NCI-H345 treated with DMSO at 0.1 percent for 48 hours (cell line): Measurements from ENCODE around the gene HIVEP2.

ENCODE experiments used
- DNase-seq: peaks from one replicate; lab custom pipeline; 2025; ENCODE audit not compliant: unreplicated experiment; lab: John Stamatoyannopoulos, UW

HIVEP2 gene

DNA sequence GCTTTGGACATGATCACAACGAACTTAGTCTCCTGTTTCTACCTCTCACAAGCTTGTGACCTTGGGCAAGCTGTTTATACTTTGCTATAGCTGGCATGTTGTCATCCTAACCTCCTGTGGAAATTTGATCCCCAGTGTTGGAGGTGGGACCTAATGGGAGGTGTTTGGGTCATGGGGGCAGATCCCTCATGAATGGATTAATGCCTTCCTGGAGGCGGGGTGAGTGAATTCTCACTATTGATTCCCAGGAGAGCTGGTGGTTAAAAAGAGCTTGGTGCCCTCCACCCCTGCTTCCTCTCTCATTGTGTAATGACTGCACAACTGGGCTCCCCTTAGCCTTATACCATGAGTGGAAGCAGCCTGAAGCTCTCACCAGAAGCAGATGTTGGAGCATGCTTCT, 228.9 kb downstream of the HIVEP2 start:
- no peak for DNase-seq

DNA sequence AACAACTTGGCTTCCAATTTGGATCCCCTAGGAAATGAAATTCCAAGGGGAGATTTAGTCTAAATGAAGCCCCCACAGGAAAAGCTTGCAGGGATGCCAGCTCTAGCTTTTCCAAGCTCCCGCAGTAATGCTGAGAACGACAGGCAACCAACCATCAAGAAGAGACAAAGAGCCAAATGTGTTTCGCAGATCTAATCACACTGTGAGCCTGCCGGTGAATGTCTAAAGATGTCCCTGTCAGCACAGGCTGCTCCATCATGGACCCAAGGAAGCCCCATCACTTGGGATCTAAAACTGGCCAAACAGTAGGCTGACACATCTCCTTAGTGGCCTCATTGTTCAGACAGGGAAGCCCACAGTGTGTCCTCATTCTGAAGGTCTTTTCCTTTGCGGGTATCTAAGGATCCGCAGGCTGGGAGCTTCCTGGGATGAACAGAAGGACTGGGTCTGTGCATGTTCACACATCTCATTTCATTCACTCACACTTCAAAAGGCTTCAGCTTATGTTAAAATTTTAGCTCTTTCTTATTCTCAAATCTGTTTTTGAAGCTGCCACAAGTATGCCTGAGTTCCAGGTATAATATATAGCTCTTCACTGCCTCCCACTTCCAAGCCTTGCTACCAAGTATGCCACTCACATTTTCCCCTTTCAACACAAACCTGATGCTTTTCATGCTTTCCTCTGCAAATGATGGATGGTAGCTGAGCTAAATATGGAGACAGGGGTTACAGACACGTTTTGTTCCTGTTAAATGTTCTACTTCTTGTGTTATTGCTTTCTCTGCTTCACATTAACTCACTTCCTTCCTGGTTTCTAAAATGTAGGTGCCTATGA, 229.8 kb downstream of the HIVEP2 start:
- DNase-seq = no peak

DNA sequence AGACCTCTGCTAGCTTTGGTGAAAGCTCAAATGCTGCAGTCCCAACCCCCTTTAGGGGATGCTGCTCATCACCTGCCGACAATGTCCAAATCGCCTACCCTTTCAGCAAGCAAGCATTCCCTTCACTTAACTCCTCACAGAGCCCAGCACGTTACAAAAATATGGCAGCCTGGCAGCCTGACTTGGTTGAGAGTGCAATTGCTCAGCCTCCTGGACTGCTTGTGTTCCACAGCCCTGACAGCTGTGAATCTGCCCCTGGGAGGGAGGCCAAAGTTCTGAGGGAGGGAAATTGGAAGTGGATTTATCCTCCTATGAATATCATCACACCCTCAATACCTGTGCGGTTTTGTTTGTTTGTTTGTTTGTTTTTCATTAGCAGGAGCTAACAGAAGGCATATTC, 231.0 kb downstream of the HIVEP2 start:
- DNase-seq = no peak

DNA sequence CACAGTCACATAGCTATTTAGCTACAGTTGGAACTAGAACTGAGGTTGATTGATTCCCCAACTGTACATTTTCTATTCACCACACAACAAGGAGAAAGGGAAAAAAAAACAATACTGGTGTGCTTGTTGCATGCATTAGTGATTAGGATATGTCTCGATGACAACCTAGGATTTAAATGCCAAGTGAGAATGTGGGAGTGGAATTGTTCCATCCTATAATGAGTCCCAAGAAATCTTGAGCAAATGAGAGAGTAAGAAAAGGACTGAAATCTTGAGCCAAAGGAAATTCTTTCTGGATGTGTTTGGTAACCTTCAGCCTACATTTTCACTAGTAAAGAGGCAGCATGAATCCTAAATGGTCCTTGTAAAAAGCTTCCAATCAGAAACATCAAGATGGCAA, 232.7 kb downstream of the HIVEP2 start:
- no peak for DNase-seq

DNA sequence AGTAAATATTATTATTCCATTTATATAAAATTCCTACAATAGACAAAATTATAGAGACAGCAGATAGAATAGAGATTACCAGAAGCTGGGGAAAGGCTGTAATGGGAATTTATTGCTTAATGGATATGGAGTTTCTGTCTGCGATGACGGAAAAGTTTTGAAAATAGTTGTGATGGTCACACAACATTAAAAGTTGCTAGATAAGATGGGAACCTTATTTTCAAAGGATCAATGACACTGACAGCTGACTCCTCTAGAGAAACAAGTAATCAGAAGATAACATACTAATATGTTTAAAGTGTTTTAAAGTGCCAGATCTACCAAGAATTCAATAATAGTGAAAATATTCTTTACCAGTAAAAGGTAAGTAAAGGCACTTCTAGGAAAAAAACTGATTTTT, 236.3 kb downstream of the HIVEP2 start:
- DNase-seq = no peak

DNA sequence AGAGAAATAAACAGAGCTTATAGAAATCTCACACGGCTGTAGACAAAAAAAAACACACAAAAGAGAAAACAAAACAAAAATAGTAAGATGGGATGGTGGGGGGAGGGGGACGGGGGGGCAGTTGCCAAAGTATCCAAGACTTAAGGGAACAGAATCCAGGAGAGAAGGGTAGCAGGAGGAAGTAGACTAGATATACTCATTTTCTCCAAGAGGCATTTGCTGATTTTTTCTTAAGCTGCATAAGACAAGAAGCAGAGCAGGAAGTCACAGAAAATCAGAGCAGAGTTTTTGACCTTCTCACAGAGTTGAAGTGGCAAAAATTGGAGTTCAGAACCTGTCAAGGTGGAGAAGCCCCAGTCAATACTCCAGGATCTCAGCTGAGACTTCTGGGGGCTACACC, 237.7 kb downstream of the HIVEP2 start:
- DNase-seq = no peak

DNA sequence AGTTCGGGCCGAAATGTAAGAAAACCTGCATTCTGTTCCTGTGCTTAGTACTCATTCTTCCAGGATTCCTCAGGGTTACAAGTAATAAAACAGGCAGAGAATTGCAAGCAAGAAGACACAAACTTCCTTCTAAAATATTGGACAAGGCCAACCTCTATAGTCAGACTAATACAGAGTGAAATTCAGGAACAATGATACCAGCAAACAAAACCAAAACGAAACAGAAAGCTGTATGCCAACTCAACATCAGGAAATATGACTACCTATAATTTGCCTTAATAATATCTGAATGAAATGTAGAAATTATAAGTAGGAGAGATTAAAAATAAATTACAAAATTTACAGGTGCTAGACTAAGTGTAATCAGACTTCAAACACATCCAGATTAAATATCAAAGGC, 238.8 kb downstream of the HIVEP2 start:
- no peak for DNase-seq

DNA sequence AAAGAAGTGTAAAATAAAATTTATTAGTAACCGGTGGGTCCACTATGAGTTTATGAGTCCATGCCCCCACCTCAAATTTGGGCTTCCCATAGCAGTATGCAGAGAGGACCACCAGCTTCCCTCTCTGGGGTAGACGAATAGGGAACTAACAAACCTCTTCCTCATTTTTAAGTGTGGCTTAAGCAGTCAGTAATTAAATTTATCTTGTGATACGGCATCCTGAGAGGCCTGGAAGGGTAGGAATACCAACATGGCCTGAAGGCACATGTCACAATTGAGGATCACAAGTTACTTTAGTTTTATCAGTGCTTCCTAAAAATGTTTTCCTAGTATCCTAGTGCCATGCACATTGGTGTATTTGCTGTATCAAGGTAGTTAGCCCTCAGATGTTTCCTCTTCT, 239.9 kb downstream of the HIVEP2 start:
- DNase-seq = no peak

DNA sequence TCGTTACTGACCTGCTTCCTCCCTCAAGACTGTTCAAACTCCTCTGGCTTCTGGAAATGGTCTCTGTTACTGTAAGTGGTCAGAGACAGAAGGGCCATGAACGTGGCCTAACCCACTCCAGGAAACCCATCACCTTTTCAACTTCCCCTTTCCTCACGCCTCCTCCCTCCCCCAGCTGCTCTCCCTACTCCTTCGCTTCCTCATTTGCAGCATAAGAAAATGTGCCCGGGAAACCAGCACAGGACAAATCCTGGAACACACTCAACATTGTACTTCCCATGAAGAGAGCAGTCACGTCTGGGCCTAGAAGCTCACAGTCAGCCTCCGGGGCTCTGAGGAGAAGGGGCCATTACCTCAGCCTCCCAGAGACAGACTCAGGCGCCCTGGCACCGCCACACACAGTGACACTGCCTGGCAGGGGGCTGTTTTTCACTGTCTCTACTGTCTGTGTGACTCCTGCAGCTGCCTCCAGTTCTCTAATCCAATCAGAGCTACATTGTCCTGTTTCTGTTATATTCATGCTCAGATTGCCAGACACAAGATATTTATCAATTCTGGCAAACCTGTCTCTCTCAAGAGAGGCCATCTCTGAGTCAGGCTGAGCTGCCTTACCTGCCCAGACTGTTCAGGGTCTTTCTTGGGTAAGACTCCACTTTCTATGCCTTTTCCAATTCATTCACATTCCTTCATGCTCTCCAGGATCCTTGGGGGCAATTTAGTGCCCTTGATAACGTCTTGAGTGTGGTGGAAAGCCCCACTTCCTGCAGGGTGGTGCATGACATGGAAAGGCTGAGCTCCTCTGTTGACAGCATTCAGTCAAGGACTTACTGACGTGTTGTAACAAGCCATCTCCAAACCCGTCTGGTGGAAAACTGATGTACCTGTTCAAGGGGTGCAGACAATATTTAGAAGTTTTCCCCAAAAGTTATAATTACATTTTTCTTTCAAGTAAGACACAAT, 242.2 kb downstream of the HIVEP2 start:
- no peak for DNase-seq
